HepG2 (cell line): ENCODE measurements around the gene PCGF3. TPM values are rescaled to one million over a fixed set of nuclear protein-coding genes. Genes with fewer than 3 reads are reported as not detected.

Experiments used
- PRPF4 ChIP-seq: fragments of 200-400 bp; formaldehyde crosslinking; IDR thresholded peaks from 2 replicates; pipeline ENCODE4 v1.6.1; 2016; ENCODE audit warnings: low read length, low read depth; ENCODE audit not compliant: poor library complexity, severe bottlenecking
- RNF2 ChIP-seq: fragments of 450-650 bp; conservative IDR thresholded peaks from 2 replicates; pipeline ENCODE4 v1.6.1; 2016; ENCODE audit warnings: low read depth
- SRSF1 ChIP-seq: fragments of 200-400 bp; formaldehyde crosslinking; optimal IDR thresholded peaks from 2 replicates; pipeline ENCODE3; 2017; ENCODE audit warnings: mild to moderate bottlenecking, low read depth, low read length, moderate library complexity
- STAT6 ChIP-seq: sonication (generic); formaldehyde crosslinking; IDR thresholded peaks from 2 replicates; pipeline ENCODE4 v1.4.0; 2020; ENCODE audit warnings: missing genetic modification reagents, mild to moderate bottlenecking, borderline replicate concordance
- TGIF2 ChIP-seq: IDR thresholded peaks from 2 replicates; pipeline ENCODE4 v1.6.1; 2016; ENCODE audit warnings: control low read depth, missing compliant biosample characterization
- WIZ ChIP-seq: sonication (generic); formaldehyde crosslinking; IDR thresholded peaks from 2 replicates; pipeline ENCODE4 v1.5.1; 2020; ENCODE audit warnings: mild to moderate bottlenecking, missing genetic modification reagents
- ZNF34 ChIP-seq: sonication (generic); formaldehyde crosslinking; IDR thresholded peaks from 2 replicates; pipeline ENCODE4 v1.4.0; 2020; ENCODE audit warnings: mild to moderate bottlenecking, missing genetic modification reagents, borderline replicate concordance
- ZNF407 ChIP-seq: sonication (generic); formaldehyde crosslinking; IDR thresholded peaks from one replicate; pipeline ENCODE4 v1.5.1; 2020; ENCODE audit warnings: mild to moderate bottlenecking, missing genetic modification reagents; ENCODE audit errors: not compliant biosample characterization
- ZNF644 ChIP-seq: IDR thresholded peaks from 2 replicates; pipeline ENCODE4 v1.6.1; 2016; ENCODE audit warnings: low read depth
- ZNF83 ChIP-seq: sonication (generic); formaldehyde crosslinking; IDR thresholded peaks from 2 replicates; pipeline ENCODE4 v1.4.0; 2020; ENCODE audit warnings: missing genetic modification reagents, mild to moderate bottlenecking, borderline replicate concordance
- ZNF839 ChIP-seq: sonication (generic); formaldehyde crosslinking; IDR thresholded peaks from 2 replicates; pipeline ENCODE4 v1.4.0; 2020; ENCODE audit warnings: missing genetic modification reagents, mild to moderate bottlenecking, borderline replicate concordance
- ZSCAN12 ChIP-seq: sonication (generic); formaldehyde crosslinking; IDR thresholded peaks from 2 replicates; pipeline ENCODE4 v1.9.0; 2021; ENCODE audit warnings: mild to moderate bottlenecking, missing genetic modification reagents
- polyA plus RNA-seq, 8 experiments: library from polyadenylated mRNA; depleted of rRNA in 3 of 8; stranded (reverse) in 7 of 8; unstranded in 1 of 8; fragments of >200 nt; fragmentation: Illumina TruSeq in 4 of 8; extraction: Trizol in 4 of 8; gene quantifications; 2 replicates each; pipeline versions ENCODE4 v1.2.1 to v1.2.3, GENCODE V29; 2011 to 2016; ENCODE audit warnings: low read depth in 4 of 8, missing spikeins in 1 of 8, mixed read lengths in 1 of 8; ENCODE audit not compliant: insufficient read depth in 1 of 8
- total RNA-seq, 5 experiments: library from RNA; depleted of rRNA; stranded (reverse); fragments of >200 nt; fragmentation: Illumina TruSeq; extraction: Trizol; gene quantifications; 2 replicates each; pipeline ENCODE4 v1.2.3, GENCODE V29; 2016; ENCODE audit warnings: low read depth in 1 of 5
- TF ChIP-seq, protein P1 (sequence below): sonication (generic); formaldehyde crosslinking; IDR thresholded peaks from 2 replicates; pipeline ENCODE4 v1.4.0; 2020; ENCODE audit warnings: mild to moderate bottlenecking, missing genetic modification reagents

Gene PCGF3
- total and polyA plus RNA-seq, 2 of the 13 experiments (the other 11 are each of a cell fraction or from before 2014, with no cell fraction given) = 28.6 to 66.2 TPM

DNA sequence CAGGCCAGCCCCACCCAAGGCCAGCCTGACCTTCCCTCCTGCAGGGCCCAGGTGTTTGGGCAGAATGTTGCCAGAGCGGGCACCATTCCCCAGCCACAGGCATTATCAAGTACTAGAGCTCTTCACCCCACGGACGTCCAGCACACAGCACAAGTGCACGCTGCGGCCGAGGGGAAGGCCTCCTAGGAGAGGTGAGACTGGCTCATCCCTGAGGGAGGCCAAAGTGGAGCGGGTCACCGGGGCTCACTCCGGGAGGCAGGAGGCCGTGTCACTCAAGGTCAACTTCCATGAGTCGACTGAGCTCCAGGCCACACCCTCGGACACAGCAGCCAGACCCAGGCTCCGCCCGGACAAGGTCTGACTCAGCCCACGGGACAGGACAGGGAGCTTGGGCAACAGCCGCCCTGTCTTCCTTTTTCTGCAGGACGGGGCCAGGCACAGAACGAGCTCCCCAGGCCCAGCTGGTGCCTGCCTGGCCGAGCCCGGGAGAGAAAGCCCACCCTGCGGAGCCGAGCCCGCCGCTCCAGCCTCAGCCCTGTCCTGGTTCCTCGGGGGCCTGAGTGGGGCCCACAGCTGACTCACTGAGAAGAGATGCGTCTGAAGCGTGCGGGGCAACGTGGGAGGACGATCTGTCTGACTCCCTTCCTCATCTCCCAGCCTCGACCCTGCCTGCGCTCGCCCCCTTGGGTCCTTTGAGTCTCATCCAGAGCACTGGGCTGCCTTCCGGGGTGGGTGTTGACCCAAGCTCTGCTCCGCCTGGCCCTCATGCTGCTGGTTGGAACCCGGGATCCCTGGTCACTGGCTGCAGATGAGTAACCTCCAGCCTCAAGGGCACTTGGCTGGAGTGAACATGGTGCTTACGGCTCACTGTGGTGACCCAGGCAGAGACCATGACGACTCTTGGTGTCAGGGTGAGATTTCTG is 18.3 kb upstream of the PCGF3 start (continued):
- TF ChIP-seq ZNF407 (CRISPR knock-in tag) (no peak), RNF2 (no peak), ZNF839 (CRISPR knock-in tag) (no peak), WIZ (no peak), ZNF34 (CRISPR knock-in tag) (no peak), SRSF1 (peak; percentile 48), ZSCAN12 (CRISPR knock-in tag) (no peak), PRPF4 (no peak), ZNF644 (CRISPR knock-in tag) (0 out of 2 replicates have a peak, but pooled peaks have one; percentile 18), TGIF2 (no peak), STAT6 (CRISPR knock-in tag) (no peak), ZNF83 (CRISPR knock-in tag) (no peak)
- TF ChIP-seq, protein P1, sequence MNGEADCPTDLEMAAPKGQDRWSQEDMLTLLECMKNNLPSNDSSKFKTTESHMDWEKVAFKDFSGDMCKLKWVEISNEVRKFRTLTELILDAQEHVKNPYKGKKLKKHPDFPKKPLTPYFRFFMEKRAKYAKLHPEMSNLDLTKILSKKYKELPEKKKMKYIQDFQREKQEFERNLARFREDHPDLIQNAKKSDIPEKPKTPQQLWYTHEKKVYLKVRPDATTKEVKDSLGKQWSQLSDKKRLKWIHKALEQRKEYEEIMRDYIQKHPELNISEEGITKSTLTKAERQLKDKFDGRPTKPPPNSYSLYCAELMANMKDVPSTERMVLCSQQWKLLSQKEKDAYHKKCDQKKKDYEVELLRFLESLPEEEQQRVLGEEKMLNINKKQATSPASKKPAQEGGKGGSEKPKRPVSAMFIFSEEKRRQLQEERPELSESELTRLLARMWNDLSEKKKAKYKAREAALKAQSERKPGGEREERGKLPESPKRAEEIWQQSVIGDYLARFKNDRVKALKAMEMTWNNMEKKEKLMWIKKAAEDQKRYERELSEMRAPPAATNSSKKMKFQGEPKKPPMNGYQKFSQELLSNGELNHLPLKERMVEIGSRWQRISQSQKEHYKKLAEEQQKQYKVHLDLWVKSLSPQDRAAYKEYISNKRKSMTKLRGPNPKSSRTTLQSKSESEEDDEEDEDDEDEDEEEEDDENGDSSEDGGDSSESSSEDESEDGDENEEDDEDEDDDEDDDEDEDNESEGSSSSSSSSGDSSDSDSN = peak; percentile 82
